ENCODE data around the gene TMEM132D. TPM values are rescaled to one million over a fixed set of nuclear protein-coding genes. Genes with fewer than 3 reads are reported as not detected.

TMEM132D gene
- total RNA-seq, 1 experiment from 2014 or later = 0.03 TPM

DNA sequence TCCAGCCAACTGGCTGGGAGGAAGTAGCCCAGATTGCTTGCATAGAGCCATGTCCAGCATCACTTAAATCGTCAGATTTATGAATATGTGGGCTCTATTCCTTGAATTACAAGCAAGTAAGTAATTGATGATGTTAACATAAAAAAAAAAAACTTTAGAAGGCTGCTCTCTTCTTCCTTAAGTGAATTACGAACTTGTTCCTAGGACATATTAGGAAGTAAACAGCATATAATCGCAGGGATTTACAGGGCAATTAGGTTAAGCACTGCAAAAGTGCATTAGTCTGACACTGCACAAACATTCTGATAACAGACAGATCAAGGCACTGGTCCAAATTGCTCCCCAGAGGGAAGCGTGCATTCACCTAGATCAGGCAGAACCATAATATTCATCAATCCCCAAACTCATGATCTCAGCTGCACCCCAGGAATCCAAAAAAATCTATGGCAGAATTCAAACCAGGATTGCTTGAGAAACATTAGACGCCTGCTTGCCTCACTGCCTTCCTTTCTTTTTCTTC lies 293.2 kb downstream of the TMEM132D start:
- H3K4me3 ChIP-seq = no peak overlapping the region
- no peaks in the 10 kb centered on the region for H3K9me3 ChIP-seq
- no peak for DNase-seq
- no peaks in the 10 kb centered on the region for H3K36me3 ChIP-seq
- no peaks in the 10 kb centered on the region for H3K27me3 ChIP-seq

DNA sequence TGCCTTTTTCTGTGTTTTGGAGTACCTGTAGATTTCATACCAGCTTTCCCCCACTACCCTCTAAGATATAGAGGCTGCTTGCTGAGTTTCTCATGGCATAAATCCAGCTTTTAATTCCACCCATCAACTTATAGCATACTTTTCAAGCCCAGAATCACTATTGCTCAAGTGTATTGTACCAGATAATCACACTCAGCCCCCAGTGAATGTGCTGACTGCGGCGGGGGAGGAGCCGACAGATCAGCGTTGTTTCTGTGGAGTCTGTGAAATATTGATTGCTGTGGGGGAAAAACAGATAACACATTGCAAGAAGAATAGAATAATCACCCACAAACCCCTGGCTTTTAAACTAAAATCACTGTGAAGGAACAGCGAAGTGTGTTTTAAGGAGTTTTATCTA lies 296.1 kb downstream of the TMEM132D start:
- H3K27me3 ChIP-seq = no peaks in the 10 kb centered on the region
- DNase-seq = no peak
- H3K9me3 ChIP-seq = peaks cover 3% of the 10 kb centered on the region; the same call in 1 of the 2 replicates
- H3K4me3 ChIP-seq = no peak overlapping the region
- no peaks in the 10 kb centered on the region for H3K36me3 ChIP-seq

DNA sequence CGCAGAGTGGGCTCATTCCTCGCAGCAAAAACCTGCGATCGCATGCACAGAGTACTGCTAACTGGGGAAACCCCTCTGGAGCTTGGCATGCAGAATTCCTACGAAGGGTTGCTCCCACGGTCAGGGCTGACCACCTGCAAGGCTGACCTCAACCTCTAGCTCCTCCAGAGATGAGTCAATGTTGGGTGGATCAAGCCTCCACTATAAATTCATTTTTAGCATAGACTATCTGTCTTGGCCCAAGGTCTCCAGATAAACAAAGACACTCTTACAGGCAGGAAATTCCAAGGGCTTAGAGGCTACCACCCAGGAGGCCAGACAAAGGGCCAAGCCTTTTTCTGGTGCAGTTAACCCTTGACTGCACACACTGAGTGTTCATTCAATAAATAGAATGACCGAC lies 296.5 kb downstream of the TMEM132D start:
- DNase-seq = peak; percentile 74
- Histone ChIP-seq H3K4me3 (no peak overlapping the region), H3K27me3 (no peaks in the 10 kb centered on the region), H3K9me3 (peaks cover 3% of the 10 kb centered on the region; the same call in 1 of the 2 replicates), H3K36me3 (no peaks in the 10 kb centered on the region)

DNA sequence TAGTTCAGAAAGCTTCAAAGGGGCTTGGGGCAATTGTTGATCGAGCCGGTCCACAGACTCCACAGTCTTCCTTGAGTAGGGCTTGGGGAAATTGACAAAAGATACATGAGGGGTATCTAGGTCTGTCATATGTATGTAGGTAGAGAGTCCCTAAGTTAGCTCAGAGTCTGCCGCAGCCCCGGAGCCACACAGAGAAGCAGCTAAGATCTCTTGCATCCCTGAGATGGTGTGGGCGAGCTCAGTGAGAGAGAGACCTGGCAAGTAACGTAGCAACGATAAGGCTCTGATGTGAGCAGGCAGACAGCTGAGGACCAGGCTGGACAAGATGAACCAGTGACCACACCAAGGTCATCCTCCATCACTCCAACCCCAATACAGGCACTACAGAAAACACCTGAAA lies 297.6 kb downstream of the TMEM132D start:
- Histone ChIP-seq H3K4me3 (no peak overlapping the region), H3K9me3 (peaks cover 3% of the 10 kb centered on the region; the same call in 1 of the 2 replicates), H3K36me3 (no peaks in the 10 kb centered on the region), H3K27me3 (no peaks in the 10 kb centered on the region)
- DNase-seq = no peak

DNA sequence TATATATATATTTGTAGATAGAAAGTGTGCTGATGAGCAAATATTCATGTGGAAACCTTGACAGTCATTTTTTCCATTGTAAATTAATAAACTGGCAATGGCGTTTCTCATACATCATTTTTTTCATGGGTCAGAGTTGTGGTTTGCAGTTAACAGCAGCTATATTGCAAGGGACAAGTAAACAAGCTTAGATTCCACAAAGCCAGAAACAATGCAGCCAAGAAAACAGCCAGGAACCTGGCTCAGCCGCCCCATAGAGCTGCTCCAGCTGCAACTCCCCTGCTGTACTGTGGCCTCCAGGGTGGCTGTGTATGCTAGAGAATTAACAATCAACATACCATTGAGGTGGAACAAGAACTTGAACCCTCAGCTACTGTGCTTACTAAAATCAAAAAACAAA lies 298.2 kb downstream of the TMEM132D start:
- DNase-seq = peak; percentile 58
- H3K27me3 ChIP-seq = no peaks in the 10 kb centered on the region
- H3K4me3 ChIP-seq = no peak overlapping the region
- peaks cover 3% of the 10 kb centered on the region; the same call in 1 of the 2 replicates for H3K9me3 ChIP-seq
- no peaks in the 10 kb centered on the region for H3K36me3 ChIP-seq

DNA sequence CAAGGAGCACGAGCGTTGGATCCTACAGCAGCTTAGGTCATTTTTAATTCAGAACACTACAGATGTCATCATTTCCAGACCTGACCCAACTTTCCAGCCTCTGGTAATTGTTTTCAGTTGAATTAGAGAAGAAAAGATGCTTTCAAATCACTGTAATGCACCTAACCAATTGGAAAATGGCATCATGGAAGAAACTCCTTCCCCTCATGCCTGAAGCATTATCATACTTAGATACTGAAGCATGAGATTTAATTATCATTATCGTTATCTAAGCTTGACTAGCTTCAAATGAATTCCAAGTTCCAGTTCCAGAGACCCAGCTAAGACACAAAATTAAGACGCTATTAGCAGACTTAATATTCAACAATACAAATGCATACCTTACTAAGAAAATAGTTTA lies 299.3 kb downstream of the TMEM132D start:
- H3K36me3 ChIP-seq = no peaks in the 10 kb centered on the region
- peaks cover 3% of the 10 kb centered on the region; the same call in 1 of the 2 replicates for H3K9me3 ChIP-seq
- DNase-seq = no peak
- no peaks in the 10 kb centered on the region for H3K27me3 ChIP-seq
- no peak overlapping the region for H3K4me3 ChIP-seq

DNA sequence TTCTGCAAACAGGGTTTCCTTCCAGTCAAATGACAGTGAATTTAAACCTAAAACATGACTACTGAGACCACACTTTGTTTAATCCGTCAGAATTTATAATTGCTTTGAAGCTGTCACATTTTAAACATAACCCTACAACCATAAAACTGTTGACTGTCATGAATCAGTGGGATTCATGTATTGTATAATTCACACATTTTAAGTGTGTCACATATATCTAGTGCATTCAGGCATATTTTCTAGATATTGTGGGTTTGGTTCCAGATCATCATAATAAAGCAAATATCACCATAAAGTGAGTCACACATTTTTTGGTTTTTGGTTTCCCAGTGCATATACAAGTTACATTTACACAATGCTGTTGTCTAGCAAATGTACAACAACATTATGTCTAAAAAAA lies 304.4 kb downstream of the TMEM132D start:
- peaks cover 3% of the 10 kb centered on the region; the same call in 1 of the 2 replicates for H3K9me3 ChIP-seq
- H3K36me3 ChIP-seq = no peaks in the 10 kb centered on the region
- no peak overlapping the region for H3K4me3 ChIP-seq
- H3K27me3 ChIP-seq = peaks cover 9% of the 10 kb centered on the region
- no peak for DNase-seq

DNA sequence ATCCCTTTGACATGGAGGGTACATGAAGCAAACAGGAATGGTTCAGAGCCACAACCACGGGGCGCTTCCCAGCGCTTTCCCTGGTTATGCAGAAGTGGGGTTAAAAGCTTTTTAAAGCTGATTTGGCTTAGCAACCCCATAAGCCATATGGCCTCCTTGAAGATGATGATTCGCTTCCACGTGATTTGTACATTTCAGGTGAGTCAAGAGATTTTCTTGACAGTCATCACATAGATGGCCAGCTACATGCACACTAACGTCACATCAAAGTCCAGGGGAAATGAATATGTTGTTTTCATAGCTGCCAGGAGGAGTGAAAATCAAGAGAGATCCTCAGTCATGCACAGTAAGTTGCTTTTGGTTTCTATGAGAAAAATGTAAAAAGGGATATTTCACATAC lies 309.7 kb downstream of the TMEM132D start:
- peaks cover 16% of the 10 kb centered on the region for H3K27me3 ChIP-seq
- H3K36me3 ChIP-seq = no peaks in the 10 kb centered on the region
- no peaks in the 10 kb centered on the region for H3K9me3 ChIP-seq
- H3K4me3 ChIP-seq = no peak overlapping the region
- no peak for DNase-seq

DNA sequence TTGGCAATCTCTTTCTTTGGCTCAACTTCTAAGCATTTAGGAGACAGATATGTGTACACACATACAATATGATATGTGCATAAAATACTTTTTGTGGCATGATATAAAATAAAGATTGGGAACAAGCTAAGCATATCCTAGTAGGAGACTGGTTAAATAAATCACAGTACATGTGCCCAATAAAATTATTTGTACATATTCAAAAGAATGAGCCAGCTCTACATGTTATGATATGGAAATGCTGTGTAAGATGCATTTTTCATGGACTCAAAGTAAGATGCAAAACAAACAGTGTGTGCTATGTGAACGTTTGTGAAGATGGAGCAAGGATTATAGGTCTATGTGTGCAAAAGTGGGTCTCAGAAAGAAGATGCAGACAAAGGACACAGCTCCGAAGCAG lies 311.4 kb downstream of the TMEM132D start:
- Histone ChIP-seq H3K9me3 (no peaks in the 10 kb centered on the region), H3K36me3 (no peaks in the 10 kb centered on the region), H3K4me3 (no peak overlapping the region), H3K27me3 (peaks cover 16% of the 10 kb centered on the region)
- no peak for DNase-seq

DNA sequence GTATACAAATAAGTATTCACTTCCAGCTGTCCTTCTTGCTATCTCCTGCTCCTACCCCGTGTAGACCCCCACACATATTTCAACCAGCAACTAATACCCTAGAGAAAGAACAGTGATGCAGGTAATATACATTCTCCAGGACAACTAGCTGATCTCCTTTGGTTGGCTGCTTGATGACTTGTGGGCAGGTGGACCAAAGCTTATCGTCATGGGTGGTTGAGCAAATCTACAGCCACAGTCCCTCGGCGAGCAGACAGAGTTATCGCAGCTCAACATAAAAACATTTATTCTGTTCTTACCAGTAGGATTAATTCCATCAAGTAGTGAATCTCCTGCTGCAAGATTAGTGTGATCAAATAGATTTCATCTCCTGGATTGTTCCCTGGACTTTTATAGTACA lies 314.3 kb downstream of the TMEM132D start:
- no peaks in the 10 kb centered on the region for H3K9me3 ChIP-seq
- no peak overlapping the region for H3K4me3 ChIP-seq
- H3K36me3 ChIP-seq = no peaks in the 10 kb centered on the region
- H3K27me3 ChIP-seq = peaks cover 7% of the 10 kb centered on the region; the same call in 1 of the 2 replicates
- no peak for DNase-seq

DNA sequence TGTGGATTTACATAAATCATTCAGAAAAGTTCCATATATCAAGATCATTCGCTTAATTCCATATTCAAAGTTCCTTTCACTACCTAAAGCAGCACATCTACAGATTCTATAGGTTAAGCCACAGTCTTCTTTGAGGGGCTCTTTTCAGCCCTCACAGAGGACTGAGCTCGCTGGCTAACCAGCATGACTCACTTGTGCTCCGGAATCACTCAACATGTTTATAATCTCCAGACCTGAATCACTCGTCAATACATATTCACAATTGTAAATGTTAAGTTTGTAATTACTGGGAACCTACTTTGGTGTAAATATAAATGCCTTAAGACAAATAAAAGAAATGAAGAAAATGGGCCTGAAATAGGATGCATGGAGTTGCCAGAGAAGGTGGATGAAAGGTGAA lies 315.7 kb downstream of the TMEM132D start:
- peaks cover 3% of the 10 kb centered on the region; the same call in 1 of the 2 replicates for H3K27me3 ChIP-seq
- no peak overlapping the region for H3K4me3 ChIP-seq
- H3K36me3 ChIP-seq = no peaks in the 10 kb centered on the region
- H3K9me3 ChIP-seq = no peaks in the 10 kb centered on the region
- DNase-seq = no peak

DNA sequence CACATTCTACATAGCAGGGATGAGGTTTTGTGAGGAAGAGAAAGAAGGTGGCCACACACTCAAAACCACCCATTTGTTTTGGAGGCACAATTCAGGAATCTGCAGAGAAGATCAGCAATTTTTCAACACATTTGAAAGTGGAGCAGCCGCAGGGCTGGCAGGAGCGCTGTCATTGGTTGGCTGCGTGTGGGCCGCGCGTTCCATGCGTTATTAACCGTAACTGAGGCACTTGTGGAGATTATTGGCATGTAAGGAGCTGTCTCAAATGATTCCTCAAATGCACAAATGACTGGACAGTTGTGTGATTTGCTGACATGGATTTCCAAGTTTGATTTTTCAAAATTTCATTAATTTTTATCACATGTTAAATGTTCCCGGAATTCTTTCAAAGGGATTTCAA lies 318.5 kb downstream of the TMEM132D start:
- Histone ChIP-seq H3K27me3 (no peaks in the 10 kb centered on the region; the same call in 1 of the 2 replicates), H3K4me3 (no peak overlapping the region), H3K36me3 (no peaks in the 10 kb centered on the region), H3K9me3 (no peaks in the 10 kb centered on the region)
- DNase-seq = no peak

DNA sequence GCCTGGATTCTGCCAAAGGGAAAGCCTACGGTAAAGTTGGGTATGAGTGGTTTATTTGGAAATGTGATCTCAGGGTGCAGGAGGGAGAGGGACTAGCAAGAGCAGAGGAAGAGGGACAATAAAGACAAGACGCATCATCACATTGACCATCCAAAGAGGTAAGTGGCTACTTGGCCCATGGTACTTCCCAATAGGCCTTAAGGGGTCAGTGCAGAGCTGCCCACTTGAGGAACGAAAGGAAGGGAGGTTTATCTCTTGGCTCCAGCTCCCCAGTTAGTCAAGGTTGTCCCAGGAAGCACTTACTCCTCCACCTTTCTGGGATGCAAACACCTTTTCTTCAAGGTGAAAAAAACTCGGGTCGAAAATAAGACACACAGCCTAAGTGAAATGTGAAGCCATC lies 323.9 kb downstream of the TMEM132D start:
- Histone ChIP-seq H3K4me3 (no peak overlapping the region), H3K27me3 (no peaks in the 10 kb centered on the region), H3K36me3 (no peaks in the 10 kb centered on the region), H3K9me3 (no peaks in the 10 kb centered on the region)
- no peak for DNase-seq

DNA sequence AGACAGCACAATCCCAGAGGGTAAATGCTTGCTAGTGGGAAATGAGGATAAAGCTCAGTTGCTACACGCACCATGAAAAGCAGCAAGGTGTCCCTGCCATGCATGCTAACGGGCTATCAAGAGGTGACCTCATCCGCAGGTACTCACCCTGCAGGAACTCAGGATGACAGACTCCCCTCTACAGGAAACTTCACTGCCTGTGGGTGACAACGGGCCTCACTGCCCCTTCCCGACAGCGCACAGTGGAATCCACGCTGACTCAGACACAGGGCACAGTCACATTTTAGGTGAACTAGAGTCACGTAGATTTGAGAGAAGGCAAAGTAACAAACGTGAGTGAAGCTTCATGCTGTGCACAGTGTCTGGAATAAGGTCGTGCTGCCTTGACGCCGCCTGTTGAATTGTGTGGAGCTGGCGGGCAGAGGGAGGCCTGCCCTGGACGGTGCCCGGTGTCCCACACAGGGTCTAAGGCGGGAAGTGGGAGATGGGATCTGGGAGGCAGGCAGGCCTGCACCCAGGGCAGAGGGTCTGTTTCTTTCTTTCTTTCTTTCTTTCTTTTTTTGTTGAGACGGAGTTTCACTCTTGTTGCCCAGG lies 331.8 kb downstream of the TMEM132D start:
- Histone ChIP-seq H3K27me3 (peaks cover 2% of the 10 kb centered on the region; the same call in 1 of the 2 replicates), H3K4me3 (no peak overlapping the region), H3K36me3 (no peaks in the 10 kb centered on the region), H3K9me3 (no peaks in the 10 kb centered on the region)
- DNase-seq = no peak

DNA sequence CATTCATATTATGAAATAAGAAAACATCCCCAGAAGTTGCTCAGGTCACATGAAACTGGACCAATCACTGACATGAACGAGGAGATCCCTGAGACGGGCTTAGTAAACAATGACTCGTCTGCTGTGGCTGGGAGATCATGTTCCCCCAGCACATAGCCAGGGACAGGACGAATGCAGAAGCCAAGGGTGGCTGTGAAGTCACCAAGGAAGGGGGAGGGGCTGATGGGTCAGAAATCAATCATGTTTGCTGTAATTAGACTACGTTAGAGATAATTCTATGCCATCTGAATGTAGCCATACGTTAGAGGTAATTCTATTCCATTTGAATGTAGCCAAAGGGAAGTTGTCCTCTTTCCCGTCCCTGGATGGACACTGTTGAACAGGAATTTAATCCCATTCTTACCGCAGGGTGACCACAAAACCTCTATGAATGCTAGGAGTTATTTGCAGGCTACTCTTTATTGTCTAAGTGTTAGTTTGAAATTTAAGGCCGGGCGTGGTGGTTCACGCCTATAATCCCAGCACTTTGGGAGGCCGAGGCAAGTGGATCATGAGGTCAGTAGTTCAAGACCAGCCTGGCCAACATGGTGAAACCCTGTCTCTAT lies 332.9 kb downstream of the TMEM132D start:
- Histone ChIP-seq H3K36me3 (no peaks in the 10 kb centered on the region), H3K4me3 (no peak overlapping the region), H3K27me3 (peaks cover 6% of the 10 kb centered on the region), H3K9me3 (no peaks in the 10 kb centered on the region)
- DNase-seq = no peak

DNA sequence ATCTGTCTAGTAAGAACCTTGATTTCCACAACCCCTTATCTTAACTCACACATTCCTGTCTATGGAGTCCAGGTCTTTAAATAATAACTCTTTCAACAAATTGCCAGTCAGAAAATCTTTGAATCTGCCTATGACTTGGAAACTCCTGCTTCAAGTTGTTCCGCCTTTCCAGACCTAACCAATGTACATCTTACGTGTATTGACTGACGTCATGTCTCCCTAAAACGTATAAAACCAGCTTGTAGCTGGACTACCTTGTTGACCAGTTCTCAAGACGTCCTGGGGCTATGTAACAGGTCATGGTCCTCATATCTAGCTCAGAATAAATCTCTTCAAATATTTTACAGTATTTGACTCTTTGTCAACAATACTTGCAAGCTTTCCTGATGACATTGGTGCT lies 337.0 kb downstream of the TMEM132D start:
- H3K4me3 ChIP-seq = no peak overlapping the region
- H3K36me3 ChIP-seq = no peaks in the 10 kb centered on the region
- no peaks in the 10 kb centered on the region for H3K9me3 ChIP-seq
- peaks cover 9% of the 10 kb centered on the region for H3K27me3 ChIP-seq
- no peak for DNase-seq

DNA sequence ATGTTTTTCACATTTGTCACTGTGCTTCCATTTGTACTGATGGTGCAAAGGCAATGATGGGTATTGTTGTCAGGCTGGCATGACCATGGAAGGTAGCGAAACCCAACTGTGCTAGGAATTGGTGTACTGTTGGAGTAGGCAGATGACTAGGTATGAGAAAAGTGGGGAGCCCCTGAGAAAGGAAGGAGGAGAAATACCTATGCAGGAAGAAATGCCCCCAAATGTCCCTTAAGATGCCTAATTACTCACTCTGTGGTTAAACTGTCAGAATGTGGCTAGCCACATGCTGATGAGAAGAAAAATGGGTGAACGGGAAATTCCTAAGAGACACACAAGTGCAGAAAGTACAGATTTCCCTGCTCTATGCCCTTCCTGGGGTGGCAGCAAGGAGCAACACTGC lies 339.1 kb downstream of the TMEM132D start:
- no peak for DNase-seq
- Histone ChIP-seq H3K4me3 (no peak overlapping the region), H3K36me3 (no peaks in the 10 kb centered on the region), H3K9me3 (no peaks in the 10 kb centered on the region), H3K27me3 (peaks cover 9% of the 10 kb centered on the region)

DNA sequence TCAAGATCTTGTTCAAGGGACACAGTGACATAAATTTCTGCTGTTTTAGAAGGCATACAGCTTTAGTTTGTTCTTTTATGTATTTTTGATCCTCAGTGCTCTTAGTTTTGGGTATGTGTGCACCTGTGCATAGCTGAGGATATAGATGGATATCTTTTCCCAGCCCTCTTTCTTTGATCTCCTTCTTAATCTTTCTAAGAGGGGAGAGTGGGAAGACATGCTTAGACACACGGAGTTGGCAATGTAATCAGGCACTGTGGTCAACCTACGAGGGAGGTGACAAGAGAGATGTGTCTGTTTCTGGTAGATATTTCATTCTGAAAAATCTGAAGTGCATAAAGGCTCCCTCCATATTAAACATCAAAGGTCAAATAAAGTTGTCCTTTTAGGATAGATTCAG lies 340.6 kb downstream of the TMEM132D start:
- Histone ChIP-seq H3K4me3 (no peak overlapping the region), H3K36me3 (no peaks in the 10 kb centered on the region), H3K27me3 (peaks cover 9% of the 10 kb centered on the region), H3K9me3 (no peaks in the 10 kb centered on the region)
- no peak for DNase-seq

Data from MG63 (cell line).